Hippocampal formation (tissue), 2 donors: ENCODE results near the gene VEGFA.

Experiments used
- DNase-seq, 2 donors: peaks; one replicate each; lab custom pipeline; 2025; lab: John Stamatoyannopoulos, UW

Gene VEGFA

GRCh38 chr6:43821101-43821886, 51.3 kb downstream of the VEGFA start:
- no peak for DNase-seq

- DNase-seq, result no peak
Observed at GRCh38 chr6:43823390-43823789, 53.4 kb downstream of the VEGFA start.

GRCh38 chr6:43823879-43824702, 54.1 kb downstream of the VEGFA start:
- no peak for DNase-seq

- no peak for DNase-seq
Observed at GRCh38 chr6:43824703-43825064, 54.7 kb downstream of the VEGFA start.

- DNase-seq, result no peak
Observed at GRCh38 chr6:43825187-43826115, 55.4 kb downstream of the VEGFA start.

GRCh38 chr6:43826730-43827129, 56.7 kb downstream of the VEGFA start:
- DNase-seq, result no peak

GRCh38 chr6:43827898-43828297, 57.9 kb downstream of the VEGFA start:
- DNase-seq, result no peak

- DNase-seq, result no peak
Observed at GRCh38 chr6:43828711-43829110, 58.7 kb downstream of the VEGFA start.

- no peak for DNase-seq
Observed at GRCh38 chr6:43829470-43829869, 59.5 kb downstream of the VEGFA start.

- no peak for DNase-seq
Observed at GRCh38 chr6:43830775-43831174, 60.8 kb downstream of the VEGFA start.

GRCh38 chr6:43831191-43831590, 61.2 kb downstream of the VEGFA start:
- no peak for DNase-seq

- no peak for DNase-seq
Observed at GRCh38 chr6:43833223-43833995, 63.4 kb downstream of the VEGFA start.

- no peak for DNase-seq
Observed at GRCh38 chr6:43833996-43834390, 64.0 kb downstream of the VEGFA start.

GRCh38 chr6:43834528-43835155, 64.6 kb downstream of the VEGFA start:
- DNase-seq, result no peak

GRCh38 chr6:43835872-43836419, 65.9 kb downstream of the VEGFA start:
- DNase-seq, result no peak
